Thoracic aorta (tissue), 2 donors: ENCODE data around the gene CLMN. TPM values are rescaled to one million over a fixed set of nuclear protein-coding genes. Genes with fewer than 3 reads are reported as not detected.

Source experiments
- ATAC-seq: fragments of 150-250 bp; one replicate; pipeline ENCODE4 v1.8.0; 2017; ENCODE audit warnings: low read depth; ENCODE audit not compliant: insufficient number of reproducible peaks, low FRiP score
- DNase-seq: peaks from one replicate; pipeline ENCODE4 v3.0.0-alpha.2; 2020; ENCODE audit warnings: low spot score
- H3K27ac ChIP-seq, 2 donors: fragments of 200-600 bp; sonication (generic); 1 replicate in 1 of 2; 2 replicates in 1 of 2; pipeline ENCODE4 v1.5.1; 2016; ENCODE audit warnings: mild to moderate bottlenecking in 2 of 2, moderate library complexity in 2 of 2
- H3K27me3 ChIP-seq: fragments of 200-600 bp; sonication (generic); replicated peaks from 2 replicates; pipeline ENCODE4 v1.6.0; 2016; ENCODE audit warnings: mild to moderate bottlenecking; ENCODE audit not compliant: insufficient read depth
- H3K36me3 ChIP-seq: fragments of 200-600 bp; sonication (generic); one replicate; pipeline ENCODE4 v1.5.1; 2016
- H3K4me1 ChIP-seq, 2 donors: fragments of 200-600 bp; sonication (generic); 1 replicate in 1 of 2; 2 replicates in 1 of 2; pipeline versions ENCODE4 v1.5.1 to v1.6.0; 2016; ENCODE audit warnings: low read depth in 2 of 2, mild to moderate bottlenecking in 1 of 2; ENCODE audit not compliant: control insufficient read depth in 1 of 2
- H3K4me3 ChIP-seq: fragments of 200-600 bp; sonication (generic); 2 replicates; pipeline ENCODE4 v1.5.1; 2016; ENCODE audit warnings: mild to moderate bottlenecking
- H3K9me3 ChIP-seq: fragments of 200-600 bp; sonication (generic); 2 replicates; pipeline ENCODE4 v1.5.1; 2016
- CTCF ChIP-seq: fragments of 200-600 bp; sonication (generic); IDR thresholded peaks from one replicate; pipeline ENCODE4 v1.5.1; 2019; ENCODE audit warnings: antibody characterized with exemption
- total RNA-seq, 2 donors: library from RNA; depleted of rRNA; stranded (reverse); fragments of >200 nt; gene quantifications; one replicate each; pipeline versions ENCODE4 v1.1.0 to v1.2.3, GENCODE V29; 2016

CLMN gene
- total RNA-seq, 2 donors from 2014 or later, result 7.3 to 10.4 TPM

DNA sequence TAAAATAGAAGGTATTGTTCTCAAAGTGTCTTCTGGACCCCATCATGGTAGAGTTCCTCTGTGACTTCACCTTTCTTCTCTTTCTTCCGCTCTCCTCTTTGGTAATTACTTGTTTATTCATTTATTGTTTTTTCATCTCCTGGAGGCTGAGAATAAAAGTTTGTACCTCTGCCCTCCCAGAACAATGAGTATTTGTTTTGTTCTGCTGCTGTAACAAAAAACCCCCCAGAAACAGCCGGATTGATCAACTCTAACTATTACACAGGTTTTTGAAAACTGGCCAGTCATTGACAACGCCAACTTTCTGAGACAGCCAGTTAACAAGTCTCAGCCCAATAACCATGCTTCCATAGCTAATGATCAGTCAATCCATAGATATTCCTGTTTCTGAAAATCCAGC lies 154.2 kb downstream of the CLMN start:
- peaks cover 2% of the 10 kb centered on the region for H3K9me3 ChIP-seq
- no peaks in the 10 kb centered on the region for H3K27me3 ChIP-seq
- no peak overlapping the region for H3K27ac ChIP-seq
- no peak for TF ChIP-seq CTCF
- no peaks in the 10 kb centered on the region for H3K4me1 ChIP-seq
- H3K36me3 ChIP-seq, result no peaks in the 10 kb centered on the region
- H3K4me3 ChIP-seq, result no peak overlapping the region
- no peak for DNase-seq
- ATAC-seq, result no peak

- DNase-seq, result no peak
- no peak for ATAC-seq
- no peaks in the 10 kb centered on the region for H3K4me1 ChIP-seq
- no peak overlapping the region for H3K27ac ChIP-seq
- H3K9me3 ChIP-seq, result peaks cover 2% of the 10 kb centered on the region
- no peak for TF ChIP-seq CTCF
- no peaks in the 10 kb centered on the region for H3K36me3 ChIP-seq
- no peaks in the 10 kb centered on the region for H3K27me3 ChIP-seq
- H3K4me3 ChIP-seq, result no peak overlapping the region
Observed at GRCh38 chr14:95164506-95164905, 155.2 kb downstream of the CLMN start.

DNA sequence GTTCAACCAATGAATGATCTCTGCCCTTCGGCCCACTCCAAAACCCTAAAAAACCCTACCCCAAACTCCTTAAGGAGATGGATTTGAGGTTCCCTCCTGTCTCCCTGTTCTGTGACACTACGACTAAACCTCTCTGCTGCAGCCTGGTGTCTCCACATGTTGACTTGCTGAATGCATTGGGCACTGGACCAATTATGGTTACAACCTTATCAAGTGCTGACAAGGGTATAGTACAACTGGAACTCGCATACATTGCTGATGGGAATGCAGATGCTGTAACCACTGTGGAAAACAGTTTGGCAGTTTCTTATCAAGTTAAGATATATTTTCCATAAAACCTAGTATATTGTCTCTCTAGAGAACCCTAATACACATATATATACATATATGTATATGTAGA lies 156.0 kb downstream of the CLMN start:
- Histone ChIP-seq H3K27me3 (no peaks in the 10 kb centered on the region), H3K9me3 (peaks cover 2% of the 10 kb centered on the region), H3K4me1 (peaks cover 0 to 2% of the 10 kb centered on the region in 2 donors), H3K36me3 (no peaks in the 10 kb centered on the region), H3K4me3 (no peak overlapping the region), H3K27ac (no peak overlapping the region)
- no peak for TF ChIP-seq CTCF
- DNase-seq (no peak), ATAC-seq (no peak)

DNA sequence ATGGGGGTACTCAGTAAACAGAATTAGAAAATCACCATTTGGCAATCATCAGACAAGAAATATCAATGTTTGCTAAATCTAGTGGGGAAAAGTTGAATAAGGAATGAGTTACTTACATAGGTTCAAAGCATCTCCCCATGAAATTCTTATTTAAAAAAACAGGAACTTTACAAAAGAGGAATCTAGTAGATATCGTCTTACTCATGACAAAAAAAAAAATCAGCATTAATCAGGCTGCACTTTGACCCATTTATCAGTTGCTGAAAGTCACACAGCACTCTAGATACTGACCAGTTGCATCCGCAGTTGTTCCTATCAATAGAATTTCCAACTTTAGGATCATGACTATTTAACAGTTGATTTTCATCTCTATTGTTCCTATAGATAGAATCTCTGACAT lies 156.6 kb downstream of the CLMN start:
- no peak overlapping the region for H3K27ac ChIP-seq

DNA sequence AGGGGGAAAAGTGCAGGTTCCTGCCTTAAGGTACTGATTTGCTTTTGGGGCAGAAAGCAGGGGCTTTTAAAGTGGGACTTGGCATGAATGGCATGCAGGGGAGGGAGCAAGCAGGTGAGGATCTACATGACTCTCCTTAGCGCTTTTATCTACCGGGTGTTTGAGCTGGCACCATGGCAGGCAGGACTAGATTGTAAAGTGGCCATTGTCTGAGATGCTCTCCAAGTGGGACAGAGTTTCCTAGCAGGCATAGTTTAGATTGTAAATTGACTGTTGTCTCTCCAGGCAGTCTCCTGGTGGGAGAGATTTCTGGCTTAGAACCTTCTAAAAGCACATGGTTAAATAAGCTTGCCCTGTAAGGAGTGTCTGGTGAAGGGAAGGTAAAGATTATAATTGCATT lies 157.1 kb downstream of the CLMN start:
- Histone ChIP-seq H3K36me3 (no peaks in the 10 kb centered on the region), H3K9me3 (peaks cover 2% of the 10 kb centered on the region), H3K27me3 (no peaks in the 10 kb centered on the region), H3K27ac (no peak overlapping the region), H3K4me3 (no peak overlapping the region), H3K4me1 (peaks cover 6 to 10% of the 10 kb centered on the region in 2 donors)
- TF ChIP-seq CTCF, result no peak
- ATAC-seq, result no peak
- DNase-seq, result no peak

More for the DNA sequence above, 156.6 kb downstream of the CLMN start:
- no peak overlapping the region for H3K4me3 ChIP-seq
- DNase-seq, result no peak
- peaks cover 5 to 7% of the 10 kb centered on the region in 2 donors for H3K4me1 ChIP-seq
- no peaks in the 10 kb centered on the region for H3K27me3 ChIP-seq
- peaks cover 2% of the 10 kb centered on the region for H3K9me3 ChIP-seq
- no peak for ATAC-seq
- no peaks in the 10 kb centered on the region for H3K36me3 ChIP-seq
- TF ChIP-seq CTCF, result no peak
